PC-9 (cell line): ENCODE results near the gene PDE3A. TPM values are rescaled to one million over a fixed set of nuclear protein-coding genes. Genes with fewer than 3 reads are reported as not detected.
A peak's percentile ranks its signal among the peaks of the same experiment; 100 is the strongest.

Source experiments
- BruUV-seq: library from RNA; stranded (reverse); fragments of 400-500 nt; replicated peaks from 2 replicates; lab custom pipeline; 2021; lab: Mats Ljungman, UMichigan
- CTCF ChIA-PET: fragments of 300-600 bp; sonication (Branson Sonifier 250); formaldehyde crosslinking; loops from one replicate; lab custom pipeline; 2022; ENCODE audit warnings: antibody characterized with exemption; lab: Charles Lee
- POLR2A ChIA-PET: fragments of 300-600 bp; sonication (Branson Sonifier 250); formaldehyde crosslinking; loops from one replicate; lab custom pipeline; 2022; ENCODE audit warnings: antibody characterized with exemption; ENCODE audit not compliant: unreplicated experiment; lab: Charles Lee
- DNase-seq, 2 experiments: peaks; one replicate each; pipeline versions ENCODE4 v3.0.0 to v3.0.0-alpha.2; 2015 to 2022; ENCODE audit warnings: mixed read lengths in 1 of 2
- H2AFZ ChIP-seq: fragments of 200-600 bp; sonication (generic); 2 replicates; pipeline ENCODE4 v1.8.1; 2017; ENCODE audit warnings: antibody characterized with exemption
- H3F3A ChIP-seq: fragments of 200-600 bp; sonication (generic); 2 replicates; pipeline ENCODE4 v1.8.1; 2017; ENCODE audit warnings: antibody characterized with exemption, mild to moderate bottlenecking, low read depth; ENCODE audit not compliant: insufficient read depth
- H3K27ac ChIP-seq: fragments of 200-600 bp; sonication (generic); 2 replicates; pipeline ENCODE4 v1.6.1; 2016; ENCODE audit warnings: mixed run types
- H3K27me3 ChIP-seq: fragments of 200-600 bp; sonication (generic); 2 replicates; pipeline ENCODE4 v1.6.1; 2016; ENCODE audit warnings: low read depth, mixed run types; ENCODE audit not compliant: insufficient read depth
- H3K36me3 ChIP-seq: fragments of 200-600 bp; sonication (generic); 2 replicates; pipeline ENCODE4 v1.6.1; 2016; ENCODE audit warnings: low read depth, mixed run types
- H3K4me1 ChIP-seq: fragments of 200-600 bp; sonication (generic); replicated peaks from 2 replicates; pipeline ENCODE4 v1.6.1; 2016; ENCODE audit warnings: mixed run types; ENCODE audit not compliant: insufficient read depth
- H3K4me2 ChIP-seq: fragments of 200-600 bp; sonication (generic); 2 replicates; pipeline ENCODE4 v1.6.1; 2017; ENCODE audit warnings: mixed run types
- H3K4me3 ChIP-seq: fragments of 200-600 bp; sonication (generic); 2 replicates; pipeline ENCODE4 v1.6.1; 2016; ENCODE audit warnings: mixed run types
- H3K79me2 ChIP-seq: fragments of 200-600 bp; sonication (generic); 2 replicates; pipeline ENCODE4 v1.6.1; 2017; ENCODE audit warnings: low read depth, mixed run types
- H3K9me2 ChIP-seq: fragments of 200-600 bp; sonication (generic); 2 replicates; pipeline ENCODE4 v1.8.1; 2017; ENCODE audit warnings: mild to moderate bottlenecking; ENCODE audit not compliant: insufficient read depth
- H3K9me3 ChIP-seq: fragments of 200-600 bp; sonication (generic); 2 replicates; pipeline ENCODE4 v1.8.1; 2016; ENCODE audit warnings: low read depth; ENCODE audit not compliant: insufficient read depth
- H4K20me1 ChIP-seq: fragments of 200-600 bp; sonication (generic); 2 replicates; pipeline ENCODE4 v1.8.1; 2017; ENCODE audit not compliant: insufficient read depth
- EZH2 ChIP-seq: fragments of 200-600 bp; sonication (generic); IDR thresholded peaks from 2 replicates; pipeline ENCODE4 v1.8.0; 2017; ENCODE audit warnings: antibody characterized with exemption, low read depth
- intact Hi-C: fragments of 100-400 bp; cut with micrococcal nuclease; formaldehyde crosslinking; loops from one replicate; pipeline ENCODE4 v1.10.0; 2022; ENCODE audit not compliant: unreplicated experiment
- total RNA-seq: library from RNA; stranded (reverse); gene quantifications from 2 replicates; pipeline ENCODE4 v1.2.3, GENCODE V29; 2021
- TF ChIP-seq, protein P1 (sequence below): fragments of 200-600 bp; sonication (generic); conservative IDR thresholded peaks from 2 replicates; pipeline ENCODE4 v1.6.1; 2017; ENCODE audit warnings: mixed run types, antibody characterized with exemption, mild to moderate bottlenecking, moderate library complexity

The PDE3A gene
- total RNA-seq, 1 experiment from 2014 or later = not detected

DNA sequence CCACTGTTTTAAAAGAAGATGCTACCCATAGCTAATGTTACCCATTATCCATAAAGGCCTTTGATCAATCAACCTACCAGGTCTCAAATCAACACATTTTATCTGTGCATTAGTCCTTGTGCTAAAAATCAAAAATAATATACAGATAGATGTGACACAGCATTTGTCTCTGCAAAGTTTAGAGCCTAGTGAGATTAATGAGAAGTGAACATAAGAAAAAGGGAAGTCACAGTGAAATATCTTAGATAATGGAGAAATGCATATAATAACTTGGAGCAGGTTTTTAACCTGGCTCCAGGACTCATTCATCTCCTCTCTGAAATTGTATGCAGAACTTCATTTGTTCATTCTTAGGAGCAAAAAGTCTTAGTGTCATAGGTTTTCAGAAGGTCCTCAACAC, 7.2 kb downstream of the PDE3A start:
- Histone ChIP-seq H3K36me3 (no peaks in the 10 kb centered on the region), H4K20me1 (no peaks in the 10 kb centered on the region), H3K9me3 (no peaks in the 10 kb centered on the region), H3F3A (no peaks in the 10 kb centered on the region), H3K9me2 (no peaks in the 10 kb centered on the region), H3K4me3 (no peak overlapping the region), H2AFZ (no peak overlapping the region), H3K27me3 (peaks cover 5% of the 10 kb centered on the region; the same call in 1 of the 2 replicates), H3K4me1 (no peaks in the 10 kb centered on the region), H3K79me2 (no peaks in the 10 kb centered on the region), H3K27ac (no peak overlapping the region), H3K4me2 (no peak overlapping the region)
- no peak for TF ChIP-seq EZH2
- TF ChIP-seq, protein P1, sequence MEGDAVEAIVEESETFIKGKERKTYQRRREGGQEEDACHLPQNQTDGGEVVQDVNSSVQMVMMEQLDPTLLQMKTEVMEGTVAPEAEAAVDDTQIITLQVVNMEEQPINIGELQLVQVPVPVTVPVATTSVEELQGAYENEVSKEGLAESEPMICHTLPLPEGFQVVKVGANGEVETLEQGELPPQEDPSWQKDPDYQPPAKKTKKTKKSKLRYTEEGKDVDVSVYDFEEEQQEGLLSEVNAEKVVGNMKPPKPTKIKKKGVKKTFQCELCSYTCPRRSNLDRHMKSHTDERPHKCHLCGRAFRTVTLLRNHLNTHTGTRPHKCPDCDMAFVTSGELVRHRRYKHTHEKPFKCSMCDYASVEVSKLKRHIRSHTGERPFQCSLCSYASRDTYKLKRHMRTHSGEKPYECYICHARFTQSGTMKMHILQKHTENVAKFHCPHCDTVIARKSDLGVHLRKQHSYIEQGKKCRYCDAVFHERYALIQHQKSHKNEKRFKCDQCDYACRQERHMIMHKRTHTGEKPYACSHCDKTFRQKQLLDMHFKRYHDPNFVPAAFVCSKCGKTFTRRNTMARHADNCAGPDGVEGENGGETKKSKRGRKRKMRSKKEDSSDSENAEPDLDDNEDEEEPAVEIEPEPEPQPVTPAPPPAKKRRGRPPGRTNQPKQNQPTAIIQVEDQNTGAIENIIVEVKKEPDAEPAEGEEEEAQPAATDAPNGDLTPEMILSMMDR = no peak
- DNase-seq = no peak
- intact Hi-C loops = no loop called here
- ChIA-PET POLR2A (no interaction called here), CTCF (no interaction called here)
- no TSS peak for BruUV-seq

DNA sequence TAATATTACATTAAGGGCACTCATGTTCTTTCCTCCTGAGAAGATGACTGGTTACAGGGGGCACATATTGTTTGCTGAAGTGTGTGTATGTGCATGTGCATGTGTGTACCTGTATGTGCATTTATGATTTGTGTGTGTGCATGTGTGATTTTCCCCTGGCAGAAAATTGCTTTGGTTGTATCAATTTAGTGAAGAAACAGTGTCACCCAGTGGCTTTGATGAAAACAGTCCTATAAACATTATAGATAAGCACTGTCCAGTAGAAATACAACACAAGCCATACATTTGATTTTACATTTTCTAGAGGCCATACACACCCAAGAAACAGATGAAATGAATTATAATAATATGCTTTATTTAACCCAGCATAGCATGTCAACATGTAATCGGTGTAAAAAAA, 8.6 kb downstream of the PDE3A start:
- intact Hi-C loops = no loop called here
- CTCF ChIA-PET = no interaction called here
- no peaks in the 10 kb centered on the region for H4K20me1 ChIP-seq
- no peak overlapping the region for H3K27ac ChIP-seq
- no peaks in the 10 kb centered on the region for H3K4me1 ChIP-seq
- H3K4me2 ChIP-seq = no peak overlapping the region
- POLR2A ChIA-PET = no interaction called here
- TF ChIP-seq, protein P1 = peak; percentile 54
- TF ChIP-seq EZH2 = no peak
- H3F3A ChIP-seq = no peaks in the 10 kb centered on the region
- no peaks in the 10 kb centered on the region for H3K36me3 ChIP-seq
- no peak for DNase-seq
- no peak overlapping the region for H3K4me3 ChIP-seq
- no peak overlapping the region for H2AFZ ChIP-seq
- H3K9me2 ChIP-seq = no peaks in the 10 kb centered on the region
- H3K9me3 ChIP-seq = no peaks in the 10 kb centered on the region
- H3K79me2 ChIP-seq = no peaks in the 10 kb centered on the region
- H3K27me3 ChIP-seq = no peaks in the 10 kb centered on the region
- BruUV-seq = no TSS peak

DNA sequence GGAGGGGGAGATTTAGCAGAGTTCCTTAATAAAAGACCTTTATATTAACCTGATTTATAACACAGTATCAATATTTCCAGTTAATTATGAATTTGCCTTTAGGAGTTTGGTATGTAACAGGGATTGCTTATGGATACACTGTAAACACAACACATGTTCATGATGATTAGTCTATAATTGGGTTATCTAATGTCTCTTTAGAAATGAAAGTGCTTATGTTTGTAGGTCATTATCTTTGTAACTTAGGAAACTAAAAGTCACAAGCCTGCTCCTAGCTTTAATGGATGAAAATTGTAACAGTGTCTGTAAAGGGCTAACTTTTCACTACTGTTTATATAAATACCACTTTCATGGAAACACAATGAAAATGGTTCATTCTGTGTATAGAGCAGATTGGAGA, 9.4 kb downstream of the PDE3A start:
- no peak overlapping the region for H2AFZ ChIP-seq
- no peaks in the 10 kb centered on the region for H3K9me2 ChIP-seq
- intact Hi-C loops = no loop called here
- ChIA-PET CTCF (interaction anchor here (0.6 kb wide), 1 partner anchor 461 kb away, joined by 3 read pairs; no protein-coding TSS in a partner anchor), POLR2A (no interaction called here)
- BruUV-seq = no TSS peak
- H3K4me2 ChIP-seq = no peak overlapping the region
- no peak overlapping the region for H3K27ac ChIP-seq
- no peak overlapping the region for H3K4me3 ChIP-seq
- no peaks in the 10 kb centered on the region for H3K36me3 ChIP-seq
- H3K79me2 ChIP-seq = no peaks in the 10 kb centered on the region
- TF ChIP-seq EZH2 = no peak
- TF ChIP-seq, protein P1 = no peak
- H3K4me1 ChIP-seq = no peaks in the 10 kb centered on the region
- H3F3A ChIP-seq = no peaks in the 10 kb centered on the region
- no peaks in the 10 kb centered on the region for H3K27me3 ChIP-seq
- DNase-seq = no peak
- no peaks in the 10 kb centered on the region for H4K20me1 ChIP-seq
- no peaks in the 10 kb centered on the region for H3K9me3 ChIP-seq
